ENCODE results near the gene PPIH.
"Not testable (repeated sequence)": the region's sequence is repeated elsewhere in the genome, so short reads cannot be mapped to it uniquely, and the experiment has no call there.

The PPIH gene

GRCh38 chr1:42657981-42658876, at the start of gene PPIH:
PPIH (plus strand) TSS chr1:42658423; CDS start chr1:42658447, 24 bp downstream.
- DNase-seq (ENCODE audit: extremely low read depth in 1 of 2, low read depth in 1 of 2) = peak; percentile 83 to 90

GRCh38 chr1:42613803-42614131, 44.5 kb upstream of the PPIH start:
- DNase-seq (ENCODE audit: extremely low read depth in 1 of 2, low read depth in 1 of 2) = no peak

GRCh38 chr1:42618866-42619265, 39.4 kb upstream of the PPIH start:
- no peak for DNase-seq (ENCODE audit: extremely low read depth in 1 of 2, low read depth in 1 of 2)

- no peak for DNase-seq (ENCODE audit: extremely low read depth in 1 of 2, low read depth in 1 of 2)
Observed at GRCh38 chr1:42620307-42620706, 37.9 kb upstream of the PPIH start.

GRCh38 chr1:42621180-42621579, 37.0 kb upstream of the PPIH start:
- DNase-seq (ENCODE audit: extremely low read depth in 1 of 2, low read depth in 1 of 2) = not testable (repeated sequence)

GRCh38 chr1:42627205-42627604, 31.0 kb upstream of the PPIH start:
- not testable (repeated sequence) for DNase-seq (ENCODE audit: extremely low read depth in 1 of 2, low read depth in 1 of 2)

- no peak for DNase-seq (ENCODE audit: extremely low read depth in 1 of 2, low read depth in 1 of 2)
Observed at GRCh38 chr1:42639116-42639515, 19.1 kb upstream of the PPIH start.

GRCh38 chr1:42646056-42646455, 12.2 kb upstream of the PPIH start:
- no peak for DNase-seq (ENCODE audit: extremely low read depth in 1 of 2, low read depth in 1 of 2)

GRCh38 chr1:42657201-42657600, 1.0 kb upstream of the PPIH start:
- DNase-seq (ENCODE audit: extremely low read depth in 1 of 2, low read depth in 1 of 2) = no peak

- DNase-seq (ENCODE audit: extremely low read depth in 1 of 2, low read depth in 1 of 2) = no peak
Observed at GRCh38 chr1:42658877-42659337, 684 bp downstream of the PPIH start.

GRCh38 chr1:42660907-42661500, 2.8 kb downstream of the PPIH start:
- DNase-seq (ENCODE audit: extremely low read depth in 1 of 2, low read depth in 1 of 2) = no peak

GRCh38 chr1:42669936-42670335, 11.7 kb downstream of the PPIH start:
- no peak for DNase-seq (ENCODE audit: extremely low read depth in 1 of 2, low read depth in 1 of 2)

- DNase-seq (ENCODE audit: extremely low read depth in 1 of 2, low read depth in 1 of 2) = no peak
Observed at GRCh38 chr1:42670425-42670824, 12.2 kb downstream of the PPIH start.

- DNase-seq (ENCODE audit: extremely low read depth in 1 of 2, low read depth in 1 of 2) = no peak
Observed at GRCh38 chr1:42674214-42674613, 16.0 kb downstream of the PPIH start.

- no peak for DNase-seq (ENCODE audit: extremely low read depth in 1 of 2, low read depth in 1 of 2)
Observed at GRCh38 chr1:42674682-42675081, 16.5 kb downstream of the PPIH start.

- DNase-seq (ENCODE audit: extremely low read depth in 1 of 2, low read depth in 1 of 2) = no peak
Observed at GRCh38 chr1:42675467-42675866, 17.2 kb downstream of the PPIH start.

GRCh38 chr1:42676534-42677087, 18.4 kb downstream of the PPIH start:
- no peak for DNase-seq (ENCODE audit: extremely low read depth in 1 of 2, low read depth in 1 of 2)

- no peak for DNase-seq (ENCODE audit: extremely low read depth in 1 of 2, low read depth in 1 of 2)
Observed at GRCh38 chr1:42679364-42679983, 21.3 kb downstream of the PPIH start.

GRCh38 chr1:42680055-42680454, 21.8 kb downstream of the PPIH start:
- no peak for DNase-seq (ENCODE audit: extremely low read depth in 1 of 2, low read depth in 1 of 2)

- DNase-seq (ENCODE audit: extremely low read depth in 1 of 2, low read depth in 1 of 2) = no peak
Observed at GRCh38 chr1:42680921-42681683, 22.9 kb downstream of the PPIH start.
